ENCODE results near the gene CPLX3.
"Not testable (repeated sequence)": the region's sequence is repeated elsewhere in the genome, so short reads cannot be mapped to it uniquely, and the experiment has no call there.

CPLX3 gene

GRCh38 chr15:74784426-74785193, 41.8 kb upstream of the CPLX3 start:
- H3K9me3 ChIP-seq: no peaks in the 10 kb centered on the region
- TF ChIP-seq CTCF (IDR thresholded peaks at IDR 0.05; ENCODE audit: low read depth, low read length): no peak
- no peak for DNase-seq
- H3K27me3 ChIP-seq: no peaks in the 10 kb centered on the region
- H3K4me1 ChIP-seq: peaks cover 5% of the 10 kb centered on the region
- H3K4me3 ChIP-seq (ENCODE audit: low read depth, low read length): no peak overlapping the region; the same call in 1 of the 2 replicates
- H3K36me3 ChIP-seq: 0 out of 2 replicates have a peak, but pooled peaks cover 2% of the 10 kb centered on the region

GRCh38 chr15:74785194-74786032, 41.0 kb upstream of the CPLX3 start:
- Histone ChIP-seq H3K36me3 (peaks cover 5% of the 10 kb centered on the region; the same call in 1 of the 2 replicates), H3K9me3 (no peaks in the 10 kb centered on the region), H3K4me1 (peaks cover 13% of the 10 kb centered on the region)

GRCh38 chr15:74786081-74786480, 40.3 kb upstream of the CPLX3 start:
- not testable (repeated sequence) for H3K27me3 ChIP-seq; H3K36me3 ChIP-seq; DNase-seq; H3K9me3 ChIP-seq; H3K4me3 ChIP-seq (ENCODE audit: low read depth, low read length)
- H3K4me1 ChIP-seq: peaks cover 17% of the 10 kb centered on the region

More at GRCh38 chr15:74785194-74786032, 41.0 kb upstream of the CPLX3 start:
- DNase-seq: no peak
- H3K4me3 ChIP-seq (ENCODE audit: low read depth, low read length): no peak overlapping the region
- no peak for TF ChIP-seq CTCF (IDR thresholded peaks at IDR 0.05; ENCODE audit: low read depth, low read length)
- H3K27me3 ChIP-seq: no peaks in the 10 kb centered on the region

GRCh38 chr15:74786551-74787165, 39.8 kb upstream of the CPLX3 start:
- Histone ChIP-seq H3K27me3 (no peaks in the 10 kb centered on the region), H3K4me1 (peaks cover 13% of the 10 kb centered on the region), H3K36me3 (peaks cover 7% of the 10 kb centered on the region; the same call in 1 of the 2 replicates), H3K9me3 (no peaks in the 10 kb centered on the region), H3K4me3 (ENCODE audit: low read depth, low read length) (no peak overlapping the region)
- TF ChIP-seq CTCF (IDR thresholded peaks at IDR 0.05; ENCODE audit: low read depth, low read length): no peak
- DNase-seq: no peak

- H3K4me3 ChIP-seq (ENCODE audit: low read depth, low read length): no peak overlapping the region
These were observed 39.0 kb upstream of the CPLX3 start for GRCh38 chr15:74787251-74788041.

More at GRCh38 chr15:74787251-74788041, 39.0 kb upstream of the CPLX3 start:
- Histone ChIP-seq H3K27me3 (no peaks in the 10 kb centered on the region), H3K36me3 (peaks cover 7% of the 10 kb centered on the region; the same call in 1 of the 2 replicates), H3K4me1 (peaks cover 13% of the 10 kb centered on the region), H3K9me3 (no peaks in the 10 kb centered on the region)
- DNase-seq: peak; percentile 80
- peak; percentile 80 for TF ChIP-seq CTCF (IDR thresholded peaks at IDR 0.05; ENCODE audit: low read depth, low read length)
